K562 (cell line): ENCODE results near the gene POU4F1. TPM values are rescaled to one million over a fixed set of nuclear protein-coding genes. Genes with fewer than 3 reads are reported as not detected.

Experiments
- ATAC-seq: fragments of 200-7000 bp; cut with Tn5 transposase; 3 replicates; pipeline ENCODE4 v1.9.1; 2020; ENCODE audit warnings: moderate library complexity
- BruUV-seq: library from RNA; stranded (reverse); fragments of 400-500 nt; replicated peaks from 2 replicates; lab custom pipeline; 2021; lab: Mats Ljungman, UMichigan
- CTCF ChIA-PET: fragments of 300-600 bp; formaldehyde crosslinking; extraction: SDS; loops from one replicate; lab custom pipeline; 2021; ENCODE audit warnings: low intra/inter-chr PET ratio; lab: Yijun Ruan, JAX
- POLR2A ChIA-PET: fragments of 300-600, 350-650 bp; sonication (Branson Sonifier 250); formaldehyde crosslinking; extraction: SDS; loops from one replicate; lab custom pipeline; 2021; ENCODE audit warnings: antibody characterized with exemption, inconsistent platforms; lab: Yijun Ruan, JAX
- DNase-seq, 4 experiments: peaks; one replicate each; pipeline versions ENCODE4 v3.0.0 to v3.0.0-alpha.2; 2011 to 2018; ENCODE audit warnings: low spot score in 3 of 4, mixed read lengths in 3 of 4; ENCODE audit errors: extremely low read depth in 1 of 4
- FAIRE-seq: peaks from 2 replicates; lab custom pipeline; 2011; peaks lifted over from hg19 to GRCh38; lab: Jason Lieb, UNC
- H2AFZ ChIP-seq: 2 replicates; pipeline ENCODE4 v1.6.0; 2011; ENCODE audit warnings: low read depth, low read length, control low read depth, inconsistent platforms
- H3K27ac ChIP-seq: fragments of 200-600 bp; 3 replicates; pipeline ENCODE4 v1.8.0; 2011; ENCODE audit warnings: low read depth, mild to moderate bottlenecking, control low read depth, inconsistent platforms, low read length, moderate library complexity, mixed read lengths; ENCODE audit errors: extremely low read depth
- H3K27me3 ChIP-seq, 2 experiments: fragments of 300-600 bp in 1 of 2; 2 replicates in 1 of 2; 3 replicates in 1 of 2; pipeline versions ENCODE4 v1.6.0 to v1.8.0; 2011; ENCODE audit warnings: inconsistent platforms in 2 of 2, low read length in 2 of 2, mild to moderate bottlenecking in 1 of 2, mixed read lengths in 1 of 2, moderate library complexity in 1 of 2; ENCODE audit not compliant: control insufficient read depth in 2 of 2, insufficient read depth in 2 of 2
- H3K36me3 ChIP-seq: fragments of 300-600 bp; 3 replicates; pipeline ENCODE4 v1.8.0; 2011; ENCODE audit warnings: mild to moderate bottlenecking, low read length, inconsistent platforms; ENCODE audit not compliant: control insufficient read depth, insufficient read depth
- H3K4me1 ChIP-seq, 2 experiments: fragments of 200-600 bp in 1 of 2; replicated peaks in 1 of 2; 2 replicates in 1 of 2; 3 replicates in 1 of 2; pipeline versions ENCODE4 v1.5.1 to v1.8.0; 2011; ENCODE audit warnings: inconsistent platforms in 2 of 2, low read length in 2 of 2, mild to moderate bottlenecking in 1 of 2, mixed read lengths in 1 of 2, moderate library complexity in 1 of 2; ENCODE audit not compliant: control insufficient read depth in 2 of 2, insufficient read depth in 2 of 2
- H3K4me2 ChIP-seq: 2 replicates; pipeline ENCODE4 v1.6.1; 2011; ENCODE audit warnings: low read length, control low read depth, inconsistent platforms, mixed read lengths; ENCODE audit not compliant: insufficient read depth
- H3K4me3 ChIP-seq: fragments of 200-600 bp; sonication (generic), shearing (Covaris generic); 2 replicates; pipeline ENCODE4 v1.5.1; 2016; ENCODE audit warnings: control low read depth, inconsistent platforms
- H3K79me2 ChIP-seq: fragments of 200-600 bp; 3 replicates; pipeline ENCODE4 v1.8.0; 2011; ENCODE audit warnings: low read length, inconsistent platforms; ENCODE audit not compliant: control insufficient read depth, insufficient read depth
- H3K9ac ChIP-seq, 2 experiments: 2 replicates each; pipeline versions ENCODE4 v1.6.0 to v1.6.1; 2011; ENCODE audit warnings: low read depth in 2 of 2, low read length in 2 of 2, control low read depth in 1 of 2, inconsistent platforms in 1 of 2, mild to moderate bottlenecking in 1 of 2, mixed read lengths in 1 of 2; ENCODE audit not compliant: insufficient read depth in 1 of 2
- H3K9me1 ChIP-seq: one replicate; pipeline ENCODE4 v1.6.0; 2011; ENCODE audit warnings: inconsistent platforms, mild to moderate bottlenecking, low read length, moderate library complexity; ENCODE audit not compliant: control insufficient read depth, insufficient read depth
- H3K9me3 ChIP-seq: replicated peaks from 2 replicates; pipeline ENCODE4 v1.5.1; 2011; ENCODE audit warnings: low read depth, low read length, inconsistent platforms; ENCODE audit not compliant: control insufficient read depth, insufficient read depth
- H4K20me1 ChIP-seq: replicated peaks from 2 replicates; pipeline ENCODE4 v1.6.1; 2011; ENCODE audit warnings: low read length, inconsistent platforms, mixed read lengths; ENCODE audit not compliant: control insufficient read depth, insufficient read depth
- FOXJ2 ChIP-seq: fragments of 200-800 bp; sonication (Bioruptor generic); IDR thresholded peaks from 2 replicates; pipeline ENCODE4 v1.6.1; 2016; ENCODE audit warnings: missing genetic modification characterization, missing compliant biosample characterization
- HMGN3 ChIP-seq: IDR thresholded peaks from 2 replicates; pipeline ENCODE4 v1.6.1; 2011; ENCODE audit warnings: borderline replicate concordance, low read depth, mild to moderate bottlenecking, mixed read lengths, low read length; ENCODE audit not compliant: insufficient read length; ENCODE audit errors: extremely low read depth
- KLF1 ChIP-seq: fragments of 450-650 bp; IDR thresholded peaks from 2 replicates; pipeline ENCODE4 v1.6.1; 2016; ENCODE audit warnings: missing genetic modification characterization, missing compliant biosample characterization
- NFE2 ChIP-seq: IDR thresholded peaks from 2 replicates; pipeline ENCODE4 v1.6.1; 2014; ENCODE audit warnings: antibody characterized with exemption, low read depth
- PHF21A ChIP-seq: fragments of 450-650 bp; IDR thresholded peaks from 2 replicates; pipeline ENCODE4 v1.6.1; 2017; ENCODE audit warnings: low read depth, borderline replicate concordance
- PURB ChIP-seq: sonication (generic); formaldehyde crosslinking; IDR thresholded peaks from 2 replicates; pipeline ENCODE4 v1.9.0; 2021; ENCODE audit warnings: low read depth, mild to moderate bottlenecking, missing genetic modification reagents
- SIN3B ChIP-seq: fragments of 450-650 bp; IDR thresholded peaks from 2 replicates; pipeline ENCODE4 v1.6.1; 2017; ENCODE audit warnings: low read depth, mild to moderate bottlenecking, moderate library complexity
- SRF ChIP-seq, 2 experiments: fragments of 250-450, 450-650 bp in 1 of 2; sonication (Bioruptor Pico) in 1 of 2; sonication (generic) in 1 of 2; formaldehyde crosslinking; IDR thresholded peaks; 2 replicates each; pipeline versions ENCODE4 v1.5.0 to v1.5.1; 2020 to 2022; ENCODE audit warnings: mild to moderate bottlenecking in 1 of 2, missing genetic modification reagents in 1 of 2
- TOE1 ChIP-seq, 2 experiments: fragments of 450-650 bp in 1 of 2; sonication (generic) in 1 of 2; formaldehyde crosslinking in 1 of 2; IDR thresholded peaks; 2 replicates each; pipeline versions ENCODE4 v1.7.1 to v1.8.0; 2016 to 2022; ENCODE audit warnings: borderline replicate concordance in 2 of 2, mild to moderate bottlenecking in 2 of 2, antibody characterized with exemption in 1 of 2, inconsistent platforms in 1 of 2, low read depth in 1 of 2, missing genetic modification reagents in 1 of 2, moderate library complexity in 1 of 2
- TRIM24 ChIP-seq, 2 experiments: fragments of 450-650 bp; IDR thresholded peaks; 2 replicates each; pipeline ENCODE4 v1.6.1; 2016
- TRIM28 ChIP-seq: fragments of 450-650 bp; IDR thresholded peaks from 2 replicates; pipeline ENCODE4 v1.6.1; 2017
- ZNF232 ChIP-seq: sonication (generic); formaldehyde crosslinking; IDR thresholded peaks from 2 replicates; pipeline ENCODE4 v1.8.0; 2022; ENCODE audit warnings: mild to moderate bottlenecking, missing genetic modification reagents
- ZNF41 ChIP-seq: fragments of 250-450 bp; sonication (Bioruptor Pico); conservative IDR thresholded peaks from 2 replicates; pipeline ENCODE4 v1.4.0; 2020; ENCODE audit warnings: mild to moderate bottlenecking
- ZNF445 ChIP-seq: fragments of 250-450 bp; sonication (Bioruptor Pico); IDR thresholded peaks from 2 replicates; pipeline ENCODE4 v1.4.0; 2020; ENCODE audit warnings: low read depth, mild to moderate bottlenecking, moderate library complexity
- ZNF780A ChIP-seq: fragments of 250-450 bp; sonication (Bioruptor Pico); IDR thresholded peaks from 2 replicates; pipeline ENCODE4 v1.5.0; 2021; ENCODE audit warnings: mild to moderate bottlenecking
- ZNF785 ChIP-seq: fragments of 250-450 bp; sonication (Bioruptor Pico); IDR thresholded peaks from 2 replicates; pipeline ENCODE4 v1.4.0; 2020; ENCODE audit warnings: mild to moderate bottlenecking
- WGBS: fragments of 100-300 bp; shearing (Covaris generic); methylation state at CpG from one replicate; pipeline ENCODE4 v1.1.6; 2016; ENCODE audit warnings: low coverage, mixed read lengths; ENCODE audit not compliant: insufficient coverage; ENCODE audit errors: missing lambda C conversion rate; 5-methylcytosine and 5-hydroxymethylcytosine counted together
- in situ Hi-C: fragments of 300-500 bp; cut with MboI; formaldehyde crosslinking; loops from 4 replicates; pipeline ENCODE4 v1.15.0; 2018; ENCODE audit warnings: inconsistent platforms, mixed read lengths
- intact Hi-C: fragments of 100-400 bp; cut with micrococcal nuclease; formaldehyde crosslinking; loops from 2 replicates; pipeline ENCODE4 v1.14.2; 2022
- polyA plus RNA-seq, 8 experiments: library from polyadenylated mRNA; depleted of rRNA in 4 of 8; stranded (reverse) in 5 of 8; unstranded in 3 of 8; fragments of >200 nt; fragmentation: Nextera tagmentation in 2 of 8; fragmentation: Illumina TruSeq in 1 of 8; extraction: Ambion mirVana in 2 of 8; extraction: Trizol in 1 of 8; gene quantifications; 2 replicates each; pipeline versions ENCODE4 v1.2.1 to v1.2.3, GENCODE V29; 2011 to 2014; ENCODE audit warnings: inconsistent platforms in 1 of 8, missing spikeins in 1 of 8
- total RNA-seq, 7 experiments: library from RNA; depleted of rRNA in 6 of 7; stranded (reverse); fragments of >200 nt in 6 of 7; fragmentation: Illumina TruSeq in 2 of 7; extraction: Trizol in 2 of 7; gene quantifications; 2 replicates each; pipeline versions ENCODE4 v1.2.1 to v1.2.3, GENCODE V29; 2011 to 2021; ENCODE audit warnings: low replicate concordance in 1 of 7
- TF ChIP-seq, protein P1 (sequence below): fragments of 250-450 bp; sonication (Bioruptor Pico); IDR thresholded peaks from 2 replicates; pipeline ENCODE4 v1.5.0; 2021; ENCODE audit warnings: mild to moderate bottlenecking, borderline replicate concordance
- TF ChIP-seq, protein P2 (sequence below): fragments of 250-450 bp; sonication (Bioruptor Pico); IDR thresholded peaks from 2 replicates; pipeline ENCODE4 v1.8.0; 2021; ENCODE audit warnings: moderate library complexity, mild to moderate bottlenecking, inconsistent platforms
- TF ChIP-seq, protein P3 (sequence below): sonication (generic); formaldehyde crosslinking; IDR thresholded peaks from 2 replicates; pipeline ENCODE4 v1.8.0; 2023; ENCODE audit warnings: mild to moderate bottlenecking, missing genetic modification reagents

Gene POU4F1
- total and polyA plus RNA-seq, 9 of the 15 experiments (the other 6 are each of a cell fraction or from before 2014, with no cell fraction given) = 0.61 to 2.8 (median 1.5) TPM

DNA sequence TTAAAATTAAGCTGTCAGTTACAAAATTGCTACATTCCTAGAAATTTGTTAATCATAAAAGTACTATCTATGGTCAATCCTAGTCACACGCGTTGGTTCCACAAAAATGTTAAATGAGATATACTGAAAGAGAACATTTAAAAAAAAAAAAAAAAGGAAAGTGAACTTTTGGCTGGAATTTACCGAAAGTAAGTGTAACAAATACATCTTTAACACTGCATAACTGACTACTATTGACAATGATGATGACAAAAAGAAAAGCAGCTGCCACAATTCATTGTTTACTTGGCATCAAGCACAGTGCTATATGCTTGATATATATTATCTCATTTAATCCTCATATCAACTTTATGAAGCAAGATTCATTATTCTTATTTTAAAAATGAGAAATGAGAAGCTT, 19.8 kb upstream of the POU4F1 start:
- WGBS = 93% methylated on average over 3 of the region's 3 CpGs

More for the DNA sequence above, 19.8 kb upstream of the POU4F1 start:
- no peaks in the 10 kb centered on the region for H3K9me1 ChIP-seq
- no peak overlapping the region for H3K4me3 ChIP-seq
- ChIA-PET CTCF (no interaction called here), POLR2A (interaction anchor here (1.2 kb wide), 1 partner anchor 12 kb away, joined by 3 read pairs; no protein-coding TSS in a partner anchor)
- intact Hi-C loops (no loop called here), in situ Hi-C loops (no loop called here)
- no peaks in the 10 kb centered on the region for H3K27me3 ChIP-seq
- no peak overlapping the region for H3K4me2 ChIP-seq
- no peak overlapping the region for H3K27ac ChIP-seq
- TF ChIP-seq TRIM24 (IDR thresholded peaks at IDR 0.05) = no peak
- no peak for TF ChIP-seq TOE1 (IDR thresholded peaks at IDR 0.05; ENCODE audit: borderline replicate concordance)
- TF ChIP-seq TOE1 (CRISPR knock-in tag; IDR thresholded peaks at IDR 0.05; ENCODE audit: borderline replicate concordance, low read depth) = no peak
- no peak for TF ChIP-seq HMGN3
- TF ChIP-seq, protein P1, sequence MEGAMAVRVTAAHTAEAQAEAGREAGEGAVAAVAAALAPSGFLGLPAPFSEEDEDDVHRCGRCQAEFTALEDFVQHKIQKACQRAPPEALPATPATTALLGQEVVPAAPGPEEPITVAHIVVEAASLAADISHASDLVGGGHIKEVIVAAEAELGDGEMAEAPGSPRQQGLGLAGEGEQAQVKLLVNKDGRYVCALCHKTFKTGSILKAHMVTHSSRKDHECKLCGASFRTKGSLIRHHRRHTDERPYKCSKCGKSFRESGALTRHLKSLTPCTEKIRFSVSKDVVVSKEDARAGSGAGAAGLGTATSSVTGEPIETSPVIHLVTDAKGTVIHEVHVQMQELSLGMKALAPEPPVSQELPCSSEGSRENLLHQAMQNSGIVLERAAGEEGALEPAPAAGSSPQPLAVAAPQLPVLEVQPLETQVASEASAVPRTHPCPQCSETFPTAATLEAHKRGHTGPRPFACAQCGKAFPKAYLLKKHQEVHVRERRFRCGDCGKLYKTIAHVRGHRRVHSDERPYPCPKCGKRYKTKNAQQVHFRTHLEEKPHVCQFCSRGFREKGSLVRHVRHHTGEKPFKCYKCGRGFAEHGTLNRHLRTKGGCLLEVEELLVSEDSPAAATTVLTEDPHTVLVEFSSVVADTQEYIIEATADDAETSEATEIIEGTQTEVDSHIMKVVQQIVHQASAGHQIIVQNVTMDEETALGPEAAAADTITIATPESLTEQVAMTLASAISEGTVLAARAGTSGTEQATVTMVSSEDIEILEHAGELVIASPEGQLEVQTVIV (CRISPR knock-in tag) = no peak
- TF ChIP-seq PURB (CRISPR knock-in tag) = no peak
- no peak for TF ChIP-seq SRF (CRISPR knock-in tag; IDR thresholded peaks at IDR 0.05)
- TF ChIP-seq, protein P2, sequence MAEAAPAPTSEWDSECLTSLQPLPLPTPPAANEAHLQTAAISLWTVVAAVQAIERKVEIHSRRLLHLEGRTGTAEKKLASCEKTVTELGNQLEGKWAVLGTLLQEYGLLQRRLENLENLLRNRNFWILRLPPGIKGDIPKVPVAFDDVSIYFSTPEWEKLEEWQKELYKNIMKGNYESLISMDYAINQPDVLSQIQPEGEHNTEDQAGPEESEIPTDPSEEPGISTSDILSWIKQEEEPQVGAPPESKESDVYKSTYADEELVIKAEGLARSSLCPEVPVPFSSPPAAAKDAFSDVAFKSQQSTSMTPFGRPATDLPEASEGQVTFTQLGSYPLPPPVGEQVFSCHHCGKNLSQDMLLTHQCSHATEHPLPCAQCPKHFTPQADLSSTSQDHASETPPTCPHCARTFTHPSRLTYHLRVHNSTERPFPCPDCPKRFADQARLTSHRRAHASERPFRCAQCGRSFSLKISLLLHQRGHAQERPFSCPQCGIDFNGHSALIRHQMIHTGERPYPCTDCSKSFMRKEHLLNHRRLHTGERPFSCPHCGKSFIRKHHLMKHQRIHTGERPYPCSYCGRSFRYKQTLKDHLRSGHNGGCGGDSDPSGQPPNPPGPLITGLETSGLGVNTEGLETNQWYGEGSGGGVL (CRISPR knock-in tag) = no peak
- no peak for TF ChIP-seq FOXJ2 (tag)
- no peak for TF ChIP-seq TRIM28
- no peak for TF ChIP-seq PHF21A
- no peak for TF ChIP-seq ZNF41 (CRISPR knock-in tag)
- TF ChIP-seq SIN3B = no peak
- no peak for TF ChIP-seq KLF1 (tag)
- no peak for TF ChIP-seq ZNF232
- TF ChIP-seq ZNF785 = no peak
- no peak for TF ChIP-seq NFE2
- TF ChIP-seq ZNF780A = no peak
- TF ChIP-seq, protein P3, sequence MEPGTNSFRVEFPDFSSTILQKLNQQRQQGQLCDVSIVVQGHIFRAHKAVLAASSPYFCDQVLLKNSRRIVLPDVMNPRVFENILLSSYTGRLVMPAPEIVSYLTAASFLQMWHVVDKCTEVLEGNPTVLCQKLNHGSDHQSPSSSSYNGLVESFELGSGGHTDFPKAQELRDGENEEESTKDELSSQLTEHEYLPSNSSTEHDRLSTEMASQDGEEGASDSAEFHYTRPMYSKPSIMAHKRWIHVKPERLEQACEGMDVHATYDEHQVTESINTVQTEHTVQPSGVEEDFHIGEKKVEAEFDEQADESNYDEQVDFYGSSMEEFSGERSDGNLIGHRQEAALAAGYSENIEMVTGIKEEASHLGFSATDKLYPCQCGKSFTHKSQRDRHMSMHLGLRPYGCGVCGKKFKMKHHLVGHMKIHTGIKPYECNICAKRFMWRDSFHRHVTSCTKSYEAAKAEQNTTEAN = no peak
- no peak for TF ChIP-seq ZNF445 (CRISPR knock-in tag)
- DNase-seq (no peak), FAIRE-seq (no peak), ATAC-seq (no peak)
- H2AFZ ChIP-seq = no peak overlapping the region
- no peaks in the 10 kb centered on the region for H3K9me3 ChIP-seq
- no peaks in the 10 kb centered on the region for H4K20me1 ChIP-seq
- H3K9ac ChIP-seq = no peak overlapping the region
- H3K36me3 ChIP-seq = peaks cover 15% of the 10 kb centered on the region; the same call in 2 of the 3 replicates
- BruUV-seq = no TSS peak
- peaks cover 11% of the 10 kb centered on the region; the same call in 2 of the 3 replicates for H3K79me2 ChIP-seq
- H3K4me1 ChIP-seq = peaks cover 7 to 9% of the 10 kb centered on the region in 2 experiments; a peak in 3 of 5 replicates
